A549 (cell line): ENCODE measurements around the gene UBE4A. TPM values are rescaled to one million over a fixed set of nuclear protein-coding genes. Genes with fewer than 3 reads are reported as not detected.

Source experiments
- ATAC-seq, 2 experiments: fragments of 200-7000 bp in 1 of 2; fragments of >200 bp in 1 of 2; cut with Nextera tagmentation in 1 of 2; cut with Tn5 transposase in 1 of 2; 3 replicates each; pipeline versions ENCODE4 v1.8.0 to v1.9.1; 2018 to 2020; ENCODE audit warnings: mild to moderate bottlenecking in 1 of 2, moderate library complexity in 1 of 2
- CTCF ChIA-PET: fragments of 300-600 bp; sonication (Branson Sonifier 250); formaldehyde crosslinking; extraction: SDS; loops from one replicate; lab custom pipeline; 2021; ENCODE audit warnings: antibody characterized with exemption, inconsistent platforms; lab: Yijun Ruan, JAX
- POLR2A ChIA-PET: fragments of 350-600 bp; formaldehyde crosslinking; extraction: SDS; loops from one replicate; lab custom pipeline; 2021; ENCODE audit warnings: antibody characterized with exemption, inconsistent platforms; lab: Yijun Ruan, JAX
- DNase-seq, 2 experiments: peaks; one replicate each; pipeline versions ENCODE4 v3.0.0 to v3.0.0-alpha.2; 2011 to 2016; ENCODE audit warnings: low read depth in 1 of 2, low spot score in 1 of 2
- FAIRE-seq: peaks from 2 replicates; lab custom pipeline; 2011; peaks lifted over from hg19 to GRCh38; lab: Jason Lieb, UNC
- H3K27ac ChIP-seq, 2 experiments: fragments of >200 bp; sonication (Bioruptor Twin); formaldehyde crosslinking; 3 replicates each; pipeline ENCODE4 v1.5.1; 2016 to 2017
- H3K4me1 ChIP-seq: fragments of >200 bp; sonication (Bioruptor Twin); formaldehyde crosslinking; 3 replicates; pipeline ENCODE4 v1.6.1; 2016
- H3K4me2 ChIP-seq: fragments of >200 bp; sonication (Bioruptor Twin); formaldehyde crosslinking; 3 replicates; pipeline ENCODE4 v1.6.1; 2016
- H3K4me3 ChIP-seq: fragments of >200 bp; sonication (Bioruptor Twin); formaldehyde crosslinking; 3 replicates; pipeline ENCODE4 v1.5.1; 2016
- H3K9me3 ChIP-seq: fragments of >200 bp; sonication (Bioruptor Twin); formaldehyde crosslinking; 3 replicates; pipeline ENCODE4 v1.6.1; 2016
- BHLHE40 ChIP-seq: IDR thresholded peaks from 2 replicates; pipeline ENCODE4 v1.6.1; 2012; ENCODE audit warnings: low read depth, low read length, inconsistent platforms
- CHD2 ChIP-seq: fragments of 150-350 bp; IDR thresholded peaks from 2 replicates; pipeline ENCODE4 v1.6.1; 2014; ENCODE audit warnings: low read length; ENCODE audit not compliant: partially characterized antibody
- CHD4 ChIP-seq: fragments of 200-600 bp; sonication (generic); IDR thresholded peaks from 2 replicates; pipeline ENCODE4 v1.6.1; 2016; ENCODE audit warnings: antibody characterized with exemption, mild to moderate bottlenecking, borderline replicate concordance
- FOSB ChIP-seq: fragments of 250-450 bp; sonication (Bioruptor Pico); IDR thresholded peaks from 2 replicates; pipeline ENCODE4 v1.5.0; 2020; ENCODE audit warnings: mild to moderate bottlenecking, moderate library complexity
- HOXB5 ChIP-seq: fragments of 250-450 bp; sonication (Bioruptor Pico); IDR thresholded peaks from 2 replicates; pipeline ENCODE4 v1.5.0; 2020; ENCODE audit warnings: mild to moderate bottlenecking, moderate library complexity
- MAFK ChIP-seq: fragments of 450-650 bp; IDR thresholded peaks from 2 replicates; pipeline ENCODE4 v1.6.1; 2014; ENCODE audit not compliant: partially characterized antibody
- MYC ChIP-seq: IDR thresholded peaks from 2 replicates; pipeline ENCODE4 v1.6.1; 2012; ENCODE audit warnings: mild to moderate bottlenecking, inconsistent platforms, low read length, improper control_type of control experiment, borderline replicate concordance
- NPAS2 ChIP-seq: fragments of 250-450 bp; sonication (Bioruptor Pico); IDR thresholded peaks from 2 replicates; pipeline ENCODE4 v1.8.0; 2022; ENCODE audit warnings: mild to moderate bottlenecking, moderate library complexity, borderline replicate concordance
- SREBF2 ChIP-seq: fragments of 450-650 bp; IDR thresholded peaks from 2 replicates; pipeline ENCODE4 v1.6.1; 2014; ENCODE audit warnings: mild to moderate bottlenecking, moderate library complexity
- TFCP2L1 ChIP-seq: fragments of 250-450 bp; sonication (Bioruptor Pico); IDR thresholded peaks from 2 replicates; pipeline ENCODE4 v1.5.0; 2021; ENCODE audit warnings: mild to moderate bottlenecking
- ZNF302 ChIP-seq: fragments of 250-450 bp; sonication (Bioruptor Pico); IDR thresholded peaks from 2 replicates; pipeline ENCODE4 v1.9.0; 2021; ENCODE audit warnings: inconsistent platforms, mild to moderate bottlenecking, moderate library complexity
- WGBS: methylation state at CpG from one replicate; pipeline ENCODE4 v1.1.6; 2017; ENCODE audit errors: missing lambda C conversion rate; 5-methylcytosine and 5-hydroxymethylcytosine counted together
- polyA plus RNA-seq, 4 experiments: library from polyadenylated mRNA; depleted of rRNA in 3 of 4; stranded (reverse); fragments of >200 nt; fragmentation: RNase III in 1 of 4; extraction: RNeasy Plus Mini Kit Qiagen cat#74134 plus additional on column Dnase treatment in 1 of 4; gene quantifications; 2 replicates in 3 of 4; 3 replicates in 1 of 4; pipeline ENCODE4 v1.2.3, GENCODE V29; 2011 to 2017
- TF ChIP-seq, protein P1 (sequence below): fragments of >200 bp; sonication (Bioruptor Twin); formaldehyde crosslinking; IDR thresholded peaks from 3 replicates; pipeline ENCODE4 v1.6.1; 2016
- TF ChIP-seq, protein P2 (sequence below): fragments of 200-600 bp; sonication (generic); IDR thresholded peaks from 2 replicates; pipeline ENCODE4 v1.6.1; 2016; ENCODE audit warnings: antibody characterized with exemption, mild to moderate bottlenecking, moderate library complexity
- TF ChIP-seq, protein P3 (sequence below): IDR thresholded peaks from 2 replicates; pipeline ENCODE4 v1.6.1; 2012; ENCODE audit warnings: low read depth, borderline replicate concordance
- TF ChIP-seq, protein P4 (sequence below): IDR thresholded peaks from 2 replicates; pipeline ENCODE4 v1.6.1; 2012
- TF ChIP-seq, protein P5 (sequence below): IDR thresholded peaks from 2 replicates; pipeline ENCODE4 v1.6.1; 2012

Gene UBE4A
- polyA plus RNA-seq, 2 of the 4 experiments (the other 2 are of a cell fraction), result 11.4 to 18.9 TPM

DNA sequence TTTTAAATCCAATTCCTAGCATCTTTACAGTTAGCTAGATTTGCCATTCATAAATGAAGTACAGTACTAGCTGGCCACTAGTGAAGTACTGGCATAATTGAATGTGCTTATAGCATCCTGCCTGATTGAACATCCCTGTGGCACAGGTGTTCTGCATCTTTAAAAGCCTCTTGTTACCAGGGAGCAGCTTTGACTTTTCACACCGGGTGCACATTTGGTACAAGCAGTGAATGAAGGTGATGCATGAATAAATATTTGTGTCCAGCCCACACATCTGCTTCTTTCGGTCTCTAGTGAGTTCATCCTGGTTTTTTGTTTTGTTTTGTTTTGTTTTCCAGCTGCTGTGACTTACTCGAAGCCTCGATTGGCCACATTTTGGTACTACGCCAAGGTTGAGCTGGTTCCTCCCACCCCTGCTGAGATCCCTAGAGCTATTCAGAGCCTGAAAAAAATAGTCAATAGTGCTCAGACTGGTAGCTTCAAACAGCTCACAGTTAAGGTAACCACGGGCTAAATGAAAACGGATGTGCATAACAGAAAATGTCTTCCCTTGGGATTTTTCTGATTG lies 47.3 kb downstream of the UBE4A start:
- CTCF ChIA-PET, result interaction anchor here (1.2 to 1.3 kb wide), 2 partner anchors 56 to 235 kb away, joined by 3 to 4 read pairs; no protein-coding TSS in a partner anchor
- H3K4me2 ChIP-seq, result no peak overlapping the region
- FAIRE-seq (no peak), ATAC-seq (no peak), DNase-seq (no peak)
- H3K9me3 ChIP-seq, result no peaks in the 10 kb centered on the region
- no peak for TF ChIP-seq MAFK
- TF ChIP-seq, protein P1, sequence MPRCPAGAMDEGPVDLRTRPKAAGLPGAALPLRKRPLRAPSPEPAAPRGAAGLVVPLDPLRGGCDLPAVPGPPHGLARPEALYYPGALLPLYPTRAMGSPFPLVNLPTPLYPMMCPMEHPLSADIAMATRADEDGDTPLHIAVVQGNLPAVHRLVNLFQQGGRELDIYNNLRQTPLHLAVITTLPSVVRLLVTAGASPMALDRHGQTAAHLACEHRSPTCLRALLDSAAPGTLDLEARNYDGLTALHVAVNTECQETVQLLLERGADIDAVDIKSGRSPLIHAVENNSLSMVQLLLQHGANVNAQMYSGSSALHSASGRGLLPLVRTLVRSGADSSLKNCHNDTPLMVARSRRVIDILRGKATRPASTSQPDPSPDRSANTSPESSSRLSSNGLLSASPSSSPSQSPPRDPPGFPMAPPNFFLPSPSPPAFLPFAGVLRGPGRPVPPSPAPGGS, result no peak
- TF ChIP-seq FOSB (CRISPR knock-in tag), result no peak
- TF ChIP-seq, protein P2, sequence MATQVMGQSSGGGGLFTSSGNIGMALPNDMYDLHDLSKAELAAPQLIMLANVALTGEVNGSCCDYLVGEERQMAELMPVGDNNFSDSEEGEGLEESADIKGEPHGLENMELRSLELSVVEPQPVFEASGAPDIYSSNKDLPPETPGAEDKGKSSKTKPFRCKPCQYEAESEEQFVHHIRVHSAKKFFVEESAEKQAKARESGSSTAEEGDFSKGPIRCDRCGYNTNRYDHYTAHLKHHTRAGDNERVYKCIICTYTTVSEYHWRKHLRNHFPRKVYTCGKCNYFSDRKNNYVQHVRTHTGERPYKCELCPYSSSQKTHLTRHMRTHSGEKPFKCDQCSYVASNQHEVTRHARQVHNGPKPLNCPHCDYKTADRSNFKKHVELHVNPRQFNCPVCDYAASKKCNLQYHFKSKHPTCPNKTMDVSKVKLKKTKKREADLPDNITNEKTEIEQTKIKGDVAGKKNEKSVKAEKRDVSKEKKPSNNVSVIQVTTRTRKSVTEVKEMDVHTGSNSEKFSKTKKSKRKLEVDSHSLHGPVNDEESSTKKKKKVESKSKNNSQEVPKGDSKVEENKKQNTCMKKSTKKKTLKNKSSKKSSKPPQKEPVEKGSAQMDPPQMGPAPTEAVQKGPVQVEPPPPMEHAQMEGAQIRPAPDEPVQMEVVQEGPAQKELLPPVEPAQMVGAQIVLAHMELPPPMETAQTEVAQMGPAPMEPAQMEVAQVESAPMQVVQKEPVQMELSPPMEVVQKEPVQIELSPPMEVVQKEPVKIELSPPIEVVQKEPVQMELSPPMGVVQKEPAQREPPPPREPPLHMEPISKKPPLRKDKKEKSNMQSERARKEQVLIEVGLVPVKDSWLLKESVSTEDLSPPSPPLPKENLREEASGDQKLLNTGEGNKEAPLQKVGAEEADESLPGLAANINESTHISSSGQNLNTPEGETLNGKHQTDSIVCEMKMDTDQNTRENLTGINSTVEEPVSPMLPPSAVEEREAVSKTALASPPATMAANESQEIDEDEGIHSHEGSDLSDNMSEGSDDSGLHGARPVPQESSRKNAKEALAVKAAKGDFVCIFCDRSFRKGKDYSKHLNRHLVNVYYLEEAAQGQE, result no peak
- TF ChIP-seq NPAS2 (CRISPR knock-in tag), result no peak
- no peak for TF ChIP-seq BHLHE40
- TF ChIP-seq CHD2, result no peak
- TF ChIP-seq HOXB5 (CRISPR knock-in tag), result no peak
- TF ChIP-seq TFCP2L1, result no peak
- no peak for TF ChIP-seq SREBF2
- no peak for TF ChIP-seq CHD4
- TF ChIP-seq, protein P3, sequence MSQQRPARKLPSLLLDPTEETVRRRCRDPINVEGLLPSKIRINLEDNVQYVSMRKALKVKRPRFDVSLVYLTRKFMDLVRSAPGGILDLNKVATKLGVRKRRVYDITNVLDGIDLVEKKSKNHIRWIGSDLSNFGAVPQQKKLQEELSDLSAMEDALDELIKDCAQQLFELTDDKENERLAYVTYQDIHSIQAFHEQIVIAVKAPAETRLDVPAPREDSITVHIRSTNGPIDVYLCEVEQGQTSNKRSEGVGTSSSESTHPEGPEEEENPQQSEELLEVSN, result no peak
- no peak for TF ChIP-seq ZNF302
- TF ChIP-seq, protein P4, sequence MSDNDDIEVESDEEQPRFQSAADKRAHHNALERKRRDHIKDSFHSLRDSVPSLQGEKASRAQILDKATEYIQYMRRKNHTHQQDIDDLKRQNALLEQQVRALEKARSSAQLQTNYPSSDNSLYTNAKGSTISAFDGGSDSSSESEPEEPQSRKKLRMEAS, result no peak
- TF ChIP-seq, protein P5, sequence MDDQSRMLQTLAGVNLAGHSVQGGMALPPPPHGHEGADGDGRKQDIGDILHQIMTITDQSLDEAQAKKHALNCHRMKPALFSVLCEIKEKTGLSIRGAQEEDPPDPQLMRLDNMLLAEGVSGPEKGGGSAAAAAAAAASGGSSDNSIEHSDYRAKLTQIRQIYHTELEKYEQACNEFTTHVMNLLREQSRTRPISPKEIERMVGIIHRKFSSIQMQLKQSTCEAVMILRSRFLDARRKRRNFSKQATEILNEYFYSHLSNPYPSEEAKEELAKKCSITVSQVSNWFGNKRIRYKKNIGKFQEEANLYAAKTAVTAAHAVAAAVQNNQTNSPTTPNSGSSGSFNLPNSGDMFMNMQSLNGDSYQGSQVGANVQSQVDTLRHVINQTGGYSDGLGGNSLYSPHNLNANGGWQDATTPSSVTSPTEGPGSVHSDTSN, result no peak
- no peak overlapping the region for H3K27ac ChIP-seq
- H3K4me3 ChIP-seq, result no peak overlapping the region
- 86% methylated on average over 7 of the region's 7 CpGs for WGBS
- POLR2A ChIA-PET, result no interaction called here
- H3K4me1 ChIP-seq, result peaks cover 19% of the 10 kb centered on the region

DNA sequence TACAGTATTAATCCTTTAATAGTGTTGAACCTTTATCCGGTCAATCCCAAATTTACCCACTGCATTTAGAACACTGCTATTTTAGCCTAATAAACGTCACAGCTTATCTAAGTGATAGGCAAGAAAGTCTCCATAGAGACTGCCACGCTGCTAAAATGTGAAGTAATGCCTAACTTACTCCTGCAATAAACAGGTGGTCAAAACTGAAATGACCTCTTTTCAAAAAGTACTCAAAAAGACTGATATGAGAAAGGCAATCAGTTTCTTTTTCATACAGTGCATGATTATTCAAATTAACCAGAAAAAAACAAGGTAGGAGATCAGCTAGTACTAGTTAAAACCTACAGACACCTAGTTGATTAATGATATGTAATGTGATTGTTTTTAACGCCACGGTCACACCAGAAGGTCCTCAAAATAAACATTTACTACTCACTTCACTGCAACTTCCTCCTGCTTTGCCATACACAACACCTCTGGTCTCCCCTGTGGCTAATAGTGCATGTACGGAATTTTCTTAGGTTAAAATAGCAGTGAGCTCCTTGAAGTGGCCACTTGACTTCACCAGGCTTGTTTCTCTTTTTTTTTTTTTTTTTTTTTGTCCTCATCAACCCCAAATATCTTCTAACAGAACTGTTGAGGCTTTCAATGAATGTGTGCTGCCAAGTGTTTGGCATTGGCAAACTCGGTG lies 50.8 kb downstream of the UBE4A start:
- no peak overlapping the region for H3K4me2 ChIP-seq
- CTCF ChIA-PET, result interaction anchor here (1.5 to 1.7 kb wide), 2 partner anchors 78 to 212 kb away, joined by 3 to 4 read pairs; no protein-coding TSS in a partner anchor
- H3K27ac ChIP-seq, result no peak overlapping the region
- WGBS, result 87% methylated on average over 7 of the region's 7 CpGs
- no peak for DNase-seq
- POLR2A ChIA-PET, result no interaction called here
- H3K9me3 ChIP-seq, result no peaks in the 10 kb centered on the region
- no peak for FAIRE-seq
- peaks cover 2% of the 10 kb centered on the region for H3K4me1 ChIP-seq
- no peak for ATAC-seq
- no peak overlapping the region for H3K4me3 ChIP-seq
- TF ChIP-seq FOSB (CRISPR knock-in tag), result no peak
- TF ChIP-seq, protein P4, result no peak
- no peak for TF ChIP-seq MYC
